Ecto neural progenitor cell (in vitro differentiated cells): ENCODE data around the gene KCNJ13.

Experiments
- DNase-seq: peaks from one replicate; pipeline ENCODE4 v3.0.0-alpha.2; 2018; ENCODE audit warnings: low spot score

The KCNJ13 gene

GRCh38 chr2:232776435-232776834 lies at the start of gene KCNJ13:
TSS of gene KCNJ13 (minus strand) at chr2:232776565. CDS start at chr2:232771362, 5,203 bp downstream.
- peak; percentile 62 for DNase-seq

GRCh38 chr2:232817756-232818155 lies 41.4 kb upstream of the KCNJ13 start:
- no peak for DNase-seq

GRCh38 chr2:232816657-232817056 lies 40.3 kb upstream of the KCNJ13 start:
- no peak for DNase-seq

- no peak for DNase-seq
These were observed 39.2 kb upstream of the KCNJ13 start for GRCh38 chr2:232815569-232815968.

GRCh38 chr2:232810444-232810843 lies 34.1 kb upstream of the KCNJ13 start:
- no peak for DNase-seq

- no peak for DNase-seq
These were observed 33.2 kb upstream of the KCNJ13 start for GRCh38 chr2:232809349-232810124.

GRCh38 chr2:232802091-232802490 lies 25.7 kb upstream of the KCNJ13 start:
- DNase-seq, result no peak

- DNase-seq, result no peak
These were observed 23.8 kb upstream of the KCNJ13 start for GRCh38 chr2:232800166-232800565.

- no peak for DNase-seq
These were observed 21.8 kb upstream of the KCNJ13 start for GRCh38 chr2:232798187-232798586.

GRCh38 chr2:232795920-232796319 lies 19.6 kb upstream of the KCNJ13 start:
- DNase-seq, result no peak

- DNase-seq, result no peak
These were observed 18.6 kb upstream of the KCNJ13 start for GRCh38 chr2:232794981-232795380.

- DNase-seq, result no peak
These were observed 16.9 kb upstream of the KCNJ13 start for GRCh38 chr2:232793271-232793670.

- DNase-seq, result no peak
These were observed 15.2 kb upstream of the KCNJ13 start for GRCh38 chr2:232791518-232791917.

- no peak for DNase-seq
These were observed 12.7 kb upstream of the KCNJ13 start for GRCh38 chr2:232789082-232789481.

GRCh38 chr2:232787806-232788205 lies 11.4 kb upstream of the KCNJ13 start:
- no peak for DNase-seq

- no peak for DNase-seq
These were observed 6.9 kb upstream of the KCNJ13 start for GRCh38 chr2:232783278-232783677.

- DNase-seq, result no peak
These were observed 5.4 kb upstream of the KCNJ13 start for GRCh38 chr2:232781765-232782164.

GRCh38 chr2:232779934-232780333 lies 3.6 kb upstream of the KCNJ13 start:
- no peak for DNase-seq

- DNase-seq, result no peak
These were observed 3.1 kb upstream of the KCNJ13 start for GRCh38 chr2:232779465-232779864.

- no peak for DNase-seq
These were observed 911 bp upstream of the KCNJ13 start for GRCh38 chr2:232777276-232777675.

GRCh38 chr2:232773815-232774214 lies 2.5 kb downstream of the KCNJ13 start:
- DNase-seq, result no peak

GRCh38 chr2:232772531-232772930 lies 3.8 kb downstream of the KCNJ13 start:
- DNase-seq, result no peak

- DNase-seq, result no peak
These were observed 4.5 kb downstream of the KCNJ13 start for GRCh38 chr2:232771870-232772269.

GRCh38 chr2:232770207-232770606 lies 6.2 kb downstream of the KCNJ13 start:
- DNase-seq, result no peak
